ENCODE measurements around the gene EVC.
A peak's percentile ranks its signal among the peaks of the same experiment; 100 is the strongest.

The EVC gene

GRCh38 chr4:5710961-5711478, at the start of gene EVC:
Gene EVC (plus strand): TSS chr4:5711201. CDS start chr4:5711381, 180 bp downstream.
- TF ChIP-seq, protein P1, sequence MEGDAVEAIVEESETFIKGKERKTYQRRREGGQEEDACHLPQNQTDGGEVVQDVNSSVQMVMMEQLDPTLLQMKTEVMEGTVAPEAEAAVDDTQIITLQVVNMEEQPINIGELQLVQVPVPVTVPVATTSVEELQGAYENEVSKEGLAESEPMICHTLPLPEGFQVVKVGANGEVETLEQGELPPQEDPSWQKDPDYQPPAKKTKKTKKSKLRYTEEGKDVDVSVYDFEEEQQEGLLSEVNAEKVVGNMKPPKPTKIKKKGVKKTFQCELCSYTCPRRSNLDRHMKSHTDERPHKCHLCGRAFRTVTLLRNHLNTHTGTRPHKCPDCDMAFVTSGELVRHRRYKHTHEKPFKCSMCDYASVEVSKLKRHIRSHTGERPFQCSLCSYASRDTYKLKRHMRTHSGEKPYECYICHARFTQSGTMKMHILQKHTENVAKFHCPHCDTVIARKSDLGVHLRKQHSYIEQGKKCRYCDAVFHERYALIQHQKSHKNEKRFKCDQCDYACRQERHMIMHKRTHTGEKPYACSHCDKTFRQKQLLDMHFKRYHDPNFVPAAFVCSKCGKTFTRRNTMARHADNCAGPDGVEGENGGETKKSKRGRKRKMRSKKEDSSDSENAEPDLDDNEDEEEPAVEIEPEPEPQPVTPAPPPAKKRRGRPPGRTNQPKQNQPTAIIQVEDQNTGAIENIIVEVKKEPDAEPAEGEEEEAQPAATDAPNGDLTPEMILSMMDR (IDR thresholded peaks at IDR 0.05; ENCODE audit: low read length, missing control alignments): no peak
- peak; percentile 79 for DNase-seq (ENCODE audit: low read depth)
- peak within 1 kb of the TSS; percentile 79 for H3K4me3 ChIP-seq (replicated peaks; ENCODE audit: low read depth, low read length)

- TF ChIP-seq, protein P1 (IDR thresholded peaks at IDR 0.05; ENCODE audit: low read length, missing control alignments): no peak
- no peak for DNase-seq (ENCODE audit: low read depth)
- no peak overlapping the region for H3K4me3 ChIP-seq (replicated peaks; ENCODE audit: low read depth, low read length)
These were observed 49.8 kb upstream of the EVC start for GRCh38 chr4:5661237-5661636.

- H3K4me3 ChIP-seq (replicated peaks; ENCODE audit: low read depth, low read length): no peak overlapping the region
- TF ChIP-seq, protein P1 (IDR thresholded peaks at IDR 0.05; ENCODE audit: low read length, missing control alignments): no peak
- DNase-seq (ENCODE audit: low read depth): no peak
These were observed 48.4 kb upstream of the EVC start for GRCh38 chr4:5662555-5662954.

- TF ChIP-seq, protein P1 (IDR thresholded peaks at IDR 0.05; ENCODE audit: low read length, missing control alignments): no peak
- no peak for DNase-seq (ENCODE audit: low read depth)
These were observed 46.2 kb upstream of the EVC start for GRCh38 chr4:5664778-5665177.

DNA sequence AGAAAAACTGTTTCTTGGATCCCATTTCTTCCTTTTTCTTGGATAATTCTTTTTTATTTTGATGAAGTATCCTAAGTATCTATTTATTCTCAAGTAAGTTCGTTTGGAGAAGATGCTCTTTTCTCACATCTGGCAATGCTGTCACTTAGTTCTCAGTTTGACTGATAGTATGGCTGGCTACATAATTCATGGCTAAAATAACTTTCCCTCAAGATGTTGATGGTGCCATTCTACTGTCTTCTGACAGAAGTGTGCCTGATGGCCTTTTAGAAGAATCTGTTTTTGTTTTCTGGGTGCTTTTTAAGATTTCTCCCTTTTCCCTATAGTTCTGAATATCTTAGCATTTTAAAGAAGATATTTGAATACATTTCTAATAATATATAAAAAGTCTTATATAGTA, 44.3 kb upstream of the EVC start:
- no peak overlapping the region for H3K4me3 ChIP-seq (replicated peaks; ENCODE audit: low read depth, low read length)
- TF ChIP-seq, protein P1 (IDR thresholded peaks at IDR 0.05; ENCODE audit: low read length, missing control alignments): no peak
- no peak for DNase-seq (ENCODE audit: low read depth)

More at GRCh38 chr4:5664778-5665177, 46.2 kb upstream of the EVC start:
- H3K4me3 ChIP-seq (replicated peaks; ENCODE audit: low read depth, low read length): no peak overlapping the region

DNA sequence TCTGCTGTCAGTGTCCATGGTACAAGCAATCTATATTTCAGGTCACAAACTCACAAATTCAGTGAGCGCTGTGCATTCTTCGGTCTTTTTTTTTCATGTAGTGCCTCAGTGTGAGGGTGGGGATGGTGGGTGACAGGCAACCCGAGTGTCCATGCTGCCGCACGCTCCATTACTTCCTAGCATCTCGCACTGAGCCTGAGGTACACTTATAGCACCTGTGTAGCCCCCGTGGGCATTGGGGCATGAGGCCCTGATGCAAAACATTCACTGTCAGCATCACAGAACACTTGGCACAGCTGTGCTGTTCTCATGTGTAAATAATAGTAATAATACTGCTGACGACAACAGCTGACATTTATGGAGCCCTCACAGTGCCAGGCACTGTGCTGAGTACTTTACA, 34.2 kb upstream of the EVC start:
- no peak overlapping the region for H3K4me3 ChIP-seq (replicated peaks; ENCODE audit: low read depth, low read length)
- TF ChIP-seq, protein P1 (IDR thresholded peaks at IDR 0.05; ENCODE audit: low read length, missing control alignments): no peak

DNA sequence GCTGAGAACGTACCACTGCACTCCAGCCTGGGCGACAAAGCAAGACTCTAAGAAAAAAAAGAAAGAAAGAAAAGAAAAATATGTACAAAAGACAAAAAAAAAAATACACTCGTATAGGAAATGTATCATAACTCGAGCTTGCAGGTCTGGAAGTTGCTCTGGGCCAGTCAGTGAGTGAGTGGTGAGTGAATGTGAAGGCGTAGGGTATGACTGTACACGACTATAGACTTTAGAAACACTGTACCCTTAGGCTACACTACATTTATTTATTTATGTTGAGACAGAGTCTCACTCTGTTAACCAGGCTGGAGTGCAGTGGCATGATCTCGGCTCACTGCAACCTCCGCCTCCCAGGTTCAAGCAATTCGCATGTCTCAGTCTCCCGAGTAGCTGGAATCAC, 32.0 kb upstream of the EVC start:
- TF ChIP-seq, protein P1 (IDR thresholded peaks at IDR 0.05; ENCODE audit: low read length, missing control alignments): no peak
- H3K4me3 ChIP-seq (replicated peaks; ENCODE audit: low read depth, low read length): no peak overlapping the region
- no peak for DNase-seq (ENCODE audit: low read depth)

More for the DNA sequence above, 34.2 kb upstream of the EVC start:
- no peak for DNase-seq (ENCODE audit: low read depth)

Measured in fibroblast of pulmonary artery (primary cell).